Fibroblast of pulmonary artery (primary cell): ENCODE data around the gene QSOX2.

Source experiments
- DNase-seq: peaks from one replicate; pipeline ENCODE4 v3.0.0-alpha.2; 2010; ENCODE audit warnings: low read depth
- H3K4me3 ChIP-seq: replicated peaks from 2 replicates; pipeline ENCODE4 v1.5.1; 2011; ENCODE audit warnings: low read depth, mild to moderate bottlenecking, control low read depth, low read length, moderate library complexity
- TF ChIP-seq, protein P1 (sequence below): IDR thresholded peaks from 2 replicates; pipeline ENCODE4 v1.5.1; 2011; ENCODE audit warnings: mild to moderate bottlenecking, control low read depth, low read length, inconsistent platforms; ENCODE audit errors: missing control alignments

Gene QSOX2

DNA sequence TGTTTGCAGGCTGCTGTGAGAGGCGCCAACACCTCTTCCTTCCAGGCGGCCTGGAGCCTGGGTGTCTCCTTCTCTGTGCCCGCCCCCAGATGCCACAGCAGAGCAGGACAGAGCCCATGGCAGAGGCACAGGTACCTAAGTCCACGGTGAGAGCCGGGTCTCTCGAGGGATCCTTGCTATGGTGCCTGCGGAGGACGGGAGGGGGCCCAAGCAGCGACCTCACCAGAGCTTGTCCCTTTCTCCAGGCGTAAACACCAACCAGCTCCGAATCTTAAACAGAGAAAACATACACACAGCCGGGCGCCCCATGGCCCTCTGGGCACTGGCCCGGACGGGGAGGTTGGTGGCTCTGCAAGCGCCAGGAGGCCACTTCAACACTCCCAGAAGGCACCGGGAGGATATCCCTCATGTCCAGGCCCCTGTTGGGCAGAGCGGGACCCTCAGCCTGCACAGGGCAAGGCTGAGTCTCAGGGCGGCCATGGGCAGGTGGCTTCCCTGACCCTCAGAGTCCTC lies 46.5 kb upstream of the QSOX2 start:
- TF ChIP-seq, protein P1, sequence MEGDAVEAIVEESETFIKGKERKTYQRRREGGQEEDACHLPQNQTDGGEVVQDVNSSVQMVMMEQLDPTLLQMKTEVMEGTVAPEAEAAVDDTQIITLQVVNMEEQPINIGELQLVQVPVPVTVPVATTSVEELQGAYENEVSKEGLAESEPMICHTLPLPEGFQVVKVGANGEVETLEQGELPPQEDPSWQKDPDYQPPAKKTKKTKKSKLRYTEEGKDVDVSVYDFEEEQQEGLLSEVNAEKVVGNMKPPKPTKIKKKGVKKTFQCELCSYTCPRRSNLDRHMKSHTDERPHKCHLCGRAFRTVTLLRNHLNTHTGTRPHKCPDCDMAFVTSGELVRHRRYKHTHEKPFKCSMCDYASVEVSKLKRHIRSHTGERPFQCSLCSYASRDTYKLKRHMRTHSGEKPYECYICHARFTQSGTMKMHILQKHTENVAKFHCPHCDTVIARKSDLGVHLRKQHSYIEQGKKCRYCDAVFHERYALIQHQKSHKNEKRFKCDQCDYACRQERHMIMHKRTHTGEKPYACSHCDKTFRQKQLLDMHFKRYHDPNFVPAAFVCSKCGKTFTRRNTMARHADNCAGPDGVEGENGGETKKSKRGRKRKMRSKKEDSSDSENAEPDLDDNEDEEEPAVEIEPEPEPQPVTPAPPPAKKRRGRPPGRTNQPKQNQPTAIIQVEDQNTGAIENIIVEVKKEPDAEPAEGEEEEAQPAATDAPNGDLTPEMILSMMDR: no peak
- no peak overlapping the region for H3K4me3 ChIP-seq
- DNase-seq: no peak

DNA sequence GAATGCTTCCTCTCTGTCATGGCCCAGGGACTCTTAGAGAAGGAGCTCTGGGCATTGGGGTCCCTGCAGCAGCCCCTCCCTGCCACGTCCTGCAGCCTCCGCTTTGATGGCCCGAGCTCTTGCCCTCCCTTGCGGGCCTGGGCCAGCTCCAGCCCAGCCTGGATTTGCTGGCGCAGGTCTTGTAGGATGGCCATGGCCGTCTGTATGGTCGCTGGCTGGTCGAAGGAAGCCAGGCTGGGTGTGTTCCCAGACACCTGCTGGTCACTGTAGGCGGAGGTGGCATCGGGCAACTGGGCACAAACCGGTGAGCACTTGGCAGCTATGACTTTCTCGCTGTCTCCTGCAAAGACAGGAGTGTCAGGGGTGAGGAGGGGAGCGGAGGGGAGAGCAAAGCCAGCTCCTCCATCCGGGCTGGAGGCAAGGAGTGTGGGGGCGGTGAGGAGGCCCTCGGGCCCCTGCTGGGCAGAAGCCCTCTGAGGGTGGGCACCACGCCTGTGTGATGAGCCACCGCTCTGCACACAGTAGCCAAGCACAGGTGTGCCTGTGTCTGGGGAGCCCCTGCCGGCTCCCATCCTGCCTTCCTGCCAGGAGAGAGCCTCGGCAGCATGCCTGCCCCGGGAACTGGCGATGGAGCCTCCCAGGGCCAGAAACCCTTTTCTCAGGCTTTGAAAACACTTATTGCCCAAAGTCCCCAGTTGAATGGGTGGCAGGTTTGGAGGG lies 45.9 kb upstream of the QSOX2 start:
- no peak overlapping the region for H3K4me3 ChIP-seq
- DNase-seq: no peak
- TF ChIP-seq, protein P1: no peak

DNA sequence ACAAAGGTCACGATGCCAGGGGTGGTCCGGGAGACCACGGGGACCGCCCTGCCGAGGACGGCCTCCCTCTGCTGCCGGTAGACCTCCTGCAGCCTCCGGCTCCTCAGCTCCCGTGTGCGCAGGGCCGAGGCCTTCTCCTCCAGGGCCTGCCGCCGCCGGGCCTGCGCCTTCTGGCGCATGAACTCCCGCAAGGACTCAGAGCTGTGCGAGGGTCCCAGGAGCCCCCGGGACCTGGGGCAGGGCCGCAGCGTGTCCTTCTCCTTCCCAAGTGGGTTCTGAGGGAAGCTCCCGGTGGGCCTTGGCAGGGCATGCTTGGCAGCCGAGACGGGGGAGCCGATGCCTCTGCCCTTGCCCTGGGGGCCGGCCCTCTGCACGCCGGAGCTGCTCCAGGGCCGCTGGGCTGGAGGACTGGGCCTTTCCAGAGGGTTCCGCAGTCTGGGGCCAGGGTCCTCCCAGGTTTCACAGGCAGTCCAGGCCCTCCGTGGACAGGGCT lies 44.9 kb upstream of the QSOX2 start:
- no peak for DNase-seq
- TF ChIP-seq, protein P1: no peak

DNA sequence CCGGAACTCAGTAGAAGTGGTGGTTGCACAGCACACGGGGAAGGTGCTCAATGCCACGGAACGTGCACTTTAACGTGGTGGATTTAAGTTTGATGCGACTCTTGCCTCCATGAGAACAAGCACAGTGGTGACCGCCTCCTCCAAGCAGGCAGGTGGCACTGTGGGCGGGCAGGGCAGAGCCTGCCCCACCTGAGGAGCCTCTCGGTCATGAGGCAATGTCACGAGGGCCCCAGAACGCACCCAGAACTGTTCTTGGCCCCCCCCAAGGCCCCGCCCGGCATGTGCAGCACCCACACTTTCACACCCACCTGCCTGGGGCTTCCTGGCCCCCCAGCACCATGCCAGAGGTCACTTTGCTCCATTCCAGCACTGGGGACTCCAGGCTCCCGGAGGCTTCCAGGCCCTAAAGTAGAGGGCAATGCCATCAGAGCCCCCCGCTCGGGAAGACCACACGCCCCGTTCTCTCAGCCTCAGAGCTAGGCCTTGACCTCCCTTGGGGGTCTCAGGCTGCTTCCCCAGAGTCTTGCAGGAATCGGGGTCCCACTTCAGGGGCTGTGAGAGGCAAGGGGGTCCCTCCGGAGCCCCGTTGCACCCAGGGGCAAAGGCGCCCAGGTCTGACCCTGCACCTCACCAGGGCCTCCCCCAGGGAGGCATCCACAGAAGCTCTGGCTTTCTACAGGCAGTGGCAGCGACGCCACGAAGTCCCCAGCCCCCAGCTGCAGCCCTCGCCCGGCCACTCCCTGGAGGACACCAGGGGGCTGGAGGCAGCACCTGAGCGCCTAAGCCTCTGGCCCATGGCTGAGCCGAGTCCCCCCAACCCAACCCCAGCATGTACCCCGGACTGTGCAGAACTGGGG lies 44.3 kb upstream of the QSOX2 start:
- TF ChIP-seq, protein P1: no peak
- no peak overlapping the region for H3K4me3 ChIP-seq
- DNase-seq: no peak

More for the DNA sequence above, 44.9 kb upstream of the QSOX2 start:
- no peak overlapping the region for H3K4me3 ChIP-seq

DNA sequence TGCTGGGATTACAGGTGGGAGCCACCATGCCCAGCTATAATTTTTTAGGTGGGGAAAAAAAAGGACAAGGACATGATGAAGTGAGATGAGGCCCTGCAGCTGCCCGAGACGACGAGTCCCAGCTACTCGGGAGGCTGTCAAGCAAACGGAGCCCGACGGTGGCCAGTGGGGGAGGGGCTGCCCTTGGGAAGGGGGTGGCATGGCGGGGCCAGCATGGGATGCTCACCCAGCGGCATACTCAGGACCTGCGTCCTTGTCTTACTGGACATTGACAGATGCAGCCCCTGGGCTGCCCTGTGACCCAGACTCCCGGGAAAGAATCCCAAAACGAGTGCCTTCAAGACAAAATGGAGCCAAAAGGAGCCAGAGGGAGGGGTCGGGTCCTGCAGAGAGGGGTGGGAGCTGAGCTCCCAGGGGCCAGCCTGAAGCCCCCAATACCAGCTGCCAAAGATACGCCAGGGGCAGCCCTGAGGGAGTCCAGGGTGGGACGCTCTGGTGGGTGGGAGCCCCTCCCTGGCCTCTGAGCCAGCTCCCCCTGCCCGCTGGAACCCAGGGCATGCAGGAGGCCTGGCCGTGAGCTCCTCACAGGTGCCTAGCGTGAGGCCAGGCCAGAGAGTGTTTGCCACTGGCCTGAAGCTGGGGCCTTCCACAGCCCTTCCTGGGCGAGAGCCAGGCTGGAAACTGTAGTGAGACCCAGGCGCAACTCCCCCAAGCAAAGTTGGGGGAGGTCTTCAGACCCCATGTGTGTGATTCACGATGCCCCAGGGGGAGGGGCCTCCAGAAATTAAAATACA lies 42.5 kb upstream of the QSOX2 start:
- TF ChIP-seq, protein P1: no peak
- no peak overlapping the region for H3K4me3 ChIP-seq

DNA sequence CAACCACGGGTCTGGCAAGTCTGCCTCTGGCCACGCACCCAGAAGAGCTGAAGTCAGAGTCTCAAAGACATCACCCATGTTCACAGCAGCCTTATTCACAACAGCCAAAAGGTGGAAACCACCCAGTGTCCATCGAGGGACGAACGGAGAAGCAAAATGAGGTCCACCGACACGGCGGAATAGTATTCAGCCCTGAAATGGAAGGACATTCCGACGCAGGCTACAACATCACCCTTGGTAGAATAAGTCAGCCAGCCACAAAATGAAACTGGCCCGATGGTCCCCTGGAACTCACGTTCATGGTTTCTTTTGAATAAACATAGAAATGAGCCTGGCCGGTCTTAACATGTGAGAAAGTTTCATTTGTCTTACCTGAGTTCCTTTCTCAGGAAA lies 41.4 kb upstream of the QSOX2 start:
- no peak overlapping the region for H3K4me3 ChIP-seq
- no peak for DNase-seq
- TF ChIP-seq, protein P1: no peak

More for the DNA sequence above, 42.5 kb upstream of the QSOX2 start:
- DNase-seq: no peak
